ENCODE measurements around the gene NFATC2IP.

- TF ChIP-seq POLR2AphosphoS5 (IDR thresholded peaks at IDR 0.05; ENCODE audit: low read depth, low read length), result no peak
- TF ChIP-seq POLR2A (IDR thresholded peaks at IDR 0.05; ENCODE audit: low read depth, low read length), result no peak
Observed at GRCh38 chr16:29011851-29012250, 61.1 kb downstream of the NFATC2IP start.
